HG02885 (cell line): ENCODE results near the gene MSI2.
A peak's percentile ranks its signal among the peaks of the same experiment; 100 is the strongest.

Source experiments
- ATAC-seq: cut with Tn5 transposase; IDR thresholded peaks from one replicate; pipeline ENCODE4 v1.9.1; 2021; ENCODE audit warnings: mild to moderate bottlenecking; ENCODE audit not compliant: unreplicated experiment, poor library complexity

The MSI2 gene

GRCh38 chr17:57634713-57635465 is 378.6 kb downstream of the MSI2 start:
- no peak for ATAC-seq

- ATAC-seq = no peak
Measured at GRCh38 chr17:57636274-57636673, 380.0 kb downstream of the MSI2 start.

- peak; percentile 62 for ATAC-seq
Measured at GRCh38 chr17:57636985-57637665, 380.8 kb downstream of the MSI2 start.

GRCh38 chr17:57637666-57638010 is 381.3 kb downstream of the MSI2 start:
- ATAC-seq = peak; percentile 14

GRCh38 chr17:57638284-57638683 is 382.0 kb downstream of the MSI2 start:
- ATAC-seq = no peak

GRCh38 chr17:57639381-57639780 is 383.1 kb downstream of the MSI2 start:
- no peak for ATAC-seq

GRCh38 chr17:57640079-57640478 is 383.8 kb downstream of the MSI2 start:
- no peak for ATAC-seq

GRCh38 chr17:57641761-57642160 is 385.4 kb downstream of the MSI2 start:
- no peak for ATAC-seq

- ATAC-seq = no peak
Measured at GRCh38 chr17:57643062-57643461, 386.7 kb downstream of the MSI2 start.

GRCh38 chr17:57644326-57644725 is 388.0 kb downstream of the MSI2 start:
- ATAC-seq = no peak

- no peak for ATAC-seq
Measured at GRCh38 chr17:57645950-57646665, 389.8 kb downstream of the MSI2 start.

- no peak for ATAC-seq
Measured at GRCh38 chr17:57648720-57649119, 392.4 kb downstream of the MSI2 start.

- no peak for ATAC-seq
Measured at GRCh38 chr17:57649191-57649590, 392.9 kb downstream of the MSI2 start.

- no peak for ATAC-seq
Measured at GRCh38 chr17:57649731-57650484, 393.6 kb downstream of the MSI2 start.

GRCh38 chr17:57650548-57650947 is 394.2 kb downstream of the MSI2 start:
- no peak for ATAC-seq

GRCh38 chr17:57651451-57651850 is 395.1 kb downstream of the MSI2 start:
- no peak for ATAC-seq

GRCh38 chr17:57651996-57652395 is 395.7 kb downstream of the MSI2 start:
- ATAC-seq = no peak

- no peak for ATAC-seq
Measured at GRCh38 chr17:57652811-57653210, 396.5 kb downstream of the MSI2 start.

- ATAC-seq = no peak
Measured at GRCh38 chr17:57653279-57653678, 397.0 kb downstream of the MSI2 start.

GRCh38 chr17:57654040-57654775 is 397.9 kb downstream of the MSI2 start:
- no peak for ATAC-seq
